ENCODE data around the gene VAX1.

DNA sequence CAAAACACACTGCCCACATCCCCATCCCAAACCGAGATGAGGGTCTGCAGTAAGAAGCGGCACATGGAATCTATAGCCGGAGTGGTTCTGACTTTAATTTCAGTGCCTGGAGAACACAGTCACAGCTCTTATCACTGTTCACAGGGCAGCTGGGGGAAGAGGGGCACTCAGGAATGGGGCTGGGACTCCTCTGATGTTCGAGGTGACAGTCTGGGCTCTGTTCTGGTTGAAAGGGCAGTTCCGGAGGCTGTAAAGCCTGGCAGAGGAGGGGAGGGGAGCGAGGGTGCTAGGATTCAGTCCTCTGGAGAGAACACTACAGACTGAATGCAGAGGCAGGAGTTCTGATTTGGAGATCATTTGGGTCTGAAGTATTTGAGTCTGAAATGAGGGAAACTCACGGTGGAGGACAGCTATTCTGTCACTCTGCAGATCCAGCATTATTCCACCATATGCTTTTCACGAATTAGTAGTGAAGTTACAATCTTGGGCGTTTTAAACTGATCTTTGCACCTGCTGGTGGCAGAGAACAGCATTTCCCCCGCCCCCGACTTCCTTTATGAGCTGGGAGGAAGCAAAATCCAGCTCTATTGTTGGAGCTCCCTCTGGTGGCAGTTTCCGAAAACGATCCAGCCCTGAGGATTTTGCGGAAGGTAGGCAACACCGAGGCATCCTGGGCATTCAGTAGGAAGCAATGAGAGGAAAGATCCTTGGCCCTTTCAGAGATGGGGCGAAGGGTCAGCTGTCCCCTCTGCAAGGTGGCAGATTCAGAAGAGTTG, 36.6 kb upstream of the VAX1 start:
- TF ChIP-seq EZH2phosphoT487 (IDR thresholded peaks at IDR 0.05; ENCODE audit: insufficient read depth, low read depth) (no peak), EZH2 (IDR thresholded peaks at IDR 0.05; ENCODE audit: insufficient read depth, poor library complexity, severe bottlenecking) (no peak)

Measured in GM23248 (cell line).